HG03439 (cell line): ENCODE measurements around the gene SPAG8.

ENCODE experiments used
- ATAC-seq: cut with Tn5 transposase; IDR thresholded peaks from one replicate; pipeline ENCODE4 v1.9.1; 2021; ENCODE audit warnings: mild to moderate bottlenecking, moderate library complexity; ENCODE audit not compliant: unreplicated experiment

Gene SPAG8

DNA sequence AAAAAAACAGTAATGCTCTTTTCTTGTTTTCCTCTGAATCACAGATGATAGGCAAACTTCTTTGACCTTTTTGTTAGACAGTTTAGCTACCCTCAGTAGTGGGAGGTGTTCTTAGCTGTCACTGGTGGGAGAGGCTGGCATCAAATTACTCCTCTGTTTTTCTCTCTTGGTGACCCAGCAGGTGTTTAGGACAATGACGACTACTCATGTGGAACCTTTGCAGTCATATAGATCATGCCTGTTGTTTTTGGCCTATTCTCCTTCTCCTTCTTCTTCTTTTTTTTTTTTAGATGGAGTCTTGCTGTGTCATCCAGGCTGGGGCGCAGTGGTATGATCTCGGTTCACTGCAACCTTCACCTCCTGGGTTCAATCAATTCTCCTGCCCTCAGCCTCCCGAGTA, 36.0 kb downstream of the SPAG8 start:
- no peak for ATAC-seq

DNA sequence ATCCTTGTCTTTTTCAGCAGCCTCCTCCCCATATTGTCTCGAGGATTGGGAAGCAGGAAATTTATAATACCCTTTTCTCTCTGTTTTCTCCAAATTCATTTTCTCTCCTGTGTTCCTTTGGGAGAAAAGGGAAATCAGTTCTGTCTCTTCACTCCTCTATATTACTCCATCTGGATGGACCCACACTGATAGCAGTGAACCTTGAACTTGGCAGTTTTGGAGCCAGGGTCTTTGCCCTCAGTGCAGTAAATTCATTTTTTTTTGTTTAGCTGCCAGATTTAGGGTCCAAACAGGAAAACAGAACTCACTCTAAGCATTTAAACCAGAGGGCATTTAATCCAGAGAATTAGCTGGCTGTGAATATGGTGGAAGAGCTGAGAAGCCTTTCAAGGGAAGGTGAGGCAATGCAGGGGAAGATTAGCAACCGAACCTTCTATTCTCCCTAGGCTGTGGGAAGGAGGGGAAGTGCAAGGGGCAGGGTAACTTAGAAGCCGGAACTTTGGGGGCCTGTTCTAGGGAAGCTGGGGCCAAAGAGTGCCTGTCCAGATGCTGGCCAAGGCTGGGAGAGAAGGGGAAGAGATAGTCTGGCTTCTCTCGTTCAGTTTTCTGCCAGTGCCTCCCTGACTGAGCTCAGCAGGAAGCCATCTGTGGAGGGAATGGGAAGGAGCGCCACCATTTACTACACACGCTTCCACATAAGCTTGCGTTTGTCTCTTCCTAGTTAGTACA, 37.0 kb downstream of the SPAG8 start:
- no peak for ATAC-seq

DNA sequence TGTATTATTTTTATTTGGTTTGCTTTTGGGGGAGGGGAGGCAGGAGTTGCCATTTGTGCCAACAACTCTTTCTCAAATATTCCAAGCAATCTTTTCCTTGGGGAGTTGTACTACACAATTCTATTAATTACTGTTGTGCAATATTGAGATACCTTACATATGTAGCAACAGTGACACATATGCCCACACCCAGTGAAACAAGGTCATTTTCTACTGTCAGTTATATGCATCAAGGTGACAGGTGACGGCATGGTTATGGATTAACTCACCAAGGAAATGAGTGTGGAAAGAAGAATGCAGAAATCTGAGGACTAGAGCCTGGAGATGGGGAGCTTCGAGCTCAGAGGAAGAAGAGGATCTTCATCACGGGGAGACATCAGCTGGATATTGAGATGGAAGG, 40.1 kb downstream of the SPAG8 start:
- ATAC-seq: no peak

DNA sequence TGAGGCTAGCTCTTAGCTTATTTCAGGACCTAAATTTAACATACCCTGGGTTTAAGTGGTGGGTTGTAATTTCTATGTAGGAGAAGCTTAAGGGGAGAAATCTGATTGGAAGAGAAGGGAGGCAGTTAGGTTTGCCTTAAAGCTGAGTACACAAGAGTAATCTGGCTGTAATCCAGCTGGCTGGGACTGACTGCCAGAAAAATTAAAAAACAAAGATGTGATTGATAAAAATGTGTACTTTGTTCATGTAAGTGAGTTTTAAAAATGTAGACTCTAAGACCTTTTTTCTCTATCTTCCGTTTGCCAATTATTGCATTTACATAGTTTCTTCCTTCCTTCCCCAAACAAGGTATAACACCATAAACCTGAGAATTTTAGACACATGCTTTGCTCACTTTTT, 40.5 kb downstream of the SPAG8 start:
- no peak for ATAC-seq

DNA sequence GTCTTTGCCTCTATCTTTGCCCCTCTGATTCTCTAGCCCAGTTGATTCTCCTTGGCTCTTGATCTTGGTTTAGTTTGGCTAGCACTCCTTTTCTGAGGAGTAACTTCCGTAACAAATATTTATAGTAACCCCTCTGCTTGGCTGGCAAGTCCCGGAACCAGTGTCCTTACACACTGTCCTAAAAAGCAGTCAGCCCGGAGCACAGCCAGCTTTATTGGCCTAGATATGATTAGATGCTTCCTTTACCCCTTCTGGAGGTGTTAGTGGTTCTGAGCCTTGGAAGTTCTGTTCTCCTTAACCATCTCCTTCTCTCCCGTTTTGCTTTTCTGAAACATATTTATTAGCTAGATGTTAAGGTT, 41.0 kb downstream of the SPAG8 start:
- no peak for ATAC-seq

DNA sequence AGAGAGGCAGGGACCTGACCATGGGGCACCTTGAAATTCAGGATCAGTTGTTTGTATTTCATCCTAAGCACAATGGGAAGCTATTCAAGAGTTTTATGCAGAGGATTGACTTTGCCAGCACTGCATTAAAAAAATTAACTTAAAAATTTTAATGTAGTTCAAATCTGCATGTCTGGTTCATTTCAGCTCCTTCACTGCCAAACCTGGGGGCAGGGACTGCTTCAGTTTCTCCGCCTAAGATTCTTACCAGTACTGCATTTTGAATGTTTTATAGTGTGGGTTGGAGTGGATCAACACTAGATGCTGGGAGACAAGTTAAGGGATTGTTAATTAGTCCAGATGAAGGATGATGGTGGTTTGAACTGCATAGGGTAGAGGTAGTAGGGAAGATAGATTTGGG, 42.3 kb downstream of the SPAG8 start:
- ATAC-seq: no peak

DNA sequence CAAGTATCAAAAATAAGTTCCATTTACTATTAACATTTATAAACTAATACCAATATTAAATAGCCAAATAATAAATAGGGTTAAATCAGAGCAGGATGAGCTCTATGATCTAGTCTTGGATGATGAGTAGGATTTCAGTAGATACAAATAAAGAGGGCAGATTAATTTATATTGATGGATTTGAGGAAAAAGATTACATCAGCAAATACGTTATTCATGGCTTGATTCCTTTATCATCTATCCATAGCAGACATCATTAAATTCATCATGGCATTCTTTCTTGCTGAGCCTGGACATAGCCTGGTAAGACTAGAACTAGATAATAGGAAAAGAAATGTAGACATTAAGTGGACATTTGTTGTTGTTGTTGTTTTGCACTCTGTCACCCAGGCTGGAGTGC, 44.6 kb downstream of the SPAG8 start:
- ATAC-seq: no peak

DNA sequence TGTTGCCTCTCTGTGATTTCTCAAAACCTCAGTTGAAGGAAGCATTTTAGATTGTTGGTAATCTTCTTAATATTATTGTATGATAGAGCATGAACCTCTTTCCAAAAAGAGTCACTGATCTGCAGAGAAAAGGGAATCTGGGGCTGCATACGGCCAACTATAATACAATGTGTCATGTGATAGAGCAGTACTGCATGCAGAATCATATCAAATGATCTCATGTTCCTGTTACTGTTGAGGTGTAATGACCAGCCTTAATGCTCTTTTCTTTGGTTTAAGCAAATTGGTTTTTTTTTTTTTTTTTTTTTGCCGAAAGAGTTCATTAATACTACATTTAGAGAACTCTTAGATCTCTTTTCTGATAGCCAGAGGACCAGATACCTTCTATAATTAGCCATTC, 45.1 kb downstream of the SPAG8 start:
- ATAC-seq: no peak

DNA sequence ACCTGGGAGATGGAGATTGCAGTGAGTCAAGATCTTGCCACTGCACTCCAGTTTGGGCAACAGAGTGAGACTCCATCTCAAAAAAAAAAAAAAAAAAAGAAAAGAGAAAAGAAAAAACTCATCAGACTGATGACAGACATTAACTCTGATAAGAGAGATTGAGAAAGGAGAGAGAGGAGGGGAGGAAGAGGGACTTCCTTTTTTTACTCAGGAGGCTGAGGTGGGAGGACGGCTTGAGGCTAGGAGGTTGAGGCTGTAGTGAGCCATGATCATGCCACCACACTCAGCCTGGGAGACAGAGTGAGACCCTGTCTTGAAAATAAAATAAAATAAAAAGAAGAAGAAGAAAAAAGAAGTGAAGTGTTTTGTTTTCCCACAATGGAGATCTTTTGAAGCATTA, 48.3 kb downstream of the SPAG8 start:
- no peak for ATAC-seq

DNA sequence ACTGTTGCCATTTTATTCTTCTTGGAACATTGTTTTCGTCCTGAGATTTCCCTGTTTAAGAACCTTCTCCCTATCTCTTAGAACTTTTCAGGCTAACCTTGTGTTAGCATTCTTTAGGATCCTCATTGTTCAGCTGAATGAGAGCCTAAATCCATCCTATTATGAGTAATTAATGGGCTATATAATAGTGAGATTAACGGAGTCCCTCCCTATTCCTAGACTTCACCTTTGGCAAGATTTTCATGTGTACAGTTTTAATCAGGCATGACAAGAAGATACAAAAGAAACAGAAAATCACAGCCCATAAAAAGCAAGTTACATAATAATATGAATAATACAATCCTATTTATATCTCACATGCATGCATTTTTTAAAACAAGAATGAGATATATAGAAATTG, 48.9 kb downstream of the SPAG8 start:
- no peak for ATAC-seq

DNA sequence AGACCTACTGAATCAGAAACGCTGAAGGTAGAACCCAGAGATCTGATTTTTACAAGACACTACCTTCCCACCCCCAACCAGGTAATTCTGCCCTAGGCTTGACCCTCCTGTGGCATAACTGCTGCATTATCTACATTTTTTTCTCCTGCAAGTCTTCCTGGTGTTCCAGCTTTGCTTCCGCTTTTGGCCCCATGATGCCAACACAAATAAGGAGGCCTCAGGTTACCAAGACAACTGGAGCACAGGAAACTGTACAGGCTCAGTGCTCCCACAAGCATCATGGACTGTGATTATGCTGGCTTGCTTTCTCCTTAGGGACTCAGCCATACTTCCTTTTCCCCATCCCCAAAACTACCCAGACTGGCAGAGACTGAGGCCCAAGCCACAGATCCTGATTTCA, 51.4 kb downstream of the SPAG8 start:
- ATAC-seq: no peak

DNA sequence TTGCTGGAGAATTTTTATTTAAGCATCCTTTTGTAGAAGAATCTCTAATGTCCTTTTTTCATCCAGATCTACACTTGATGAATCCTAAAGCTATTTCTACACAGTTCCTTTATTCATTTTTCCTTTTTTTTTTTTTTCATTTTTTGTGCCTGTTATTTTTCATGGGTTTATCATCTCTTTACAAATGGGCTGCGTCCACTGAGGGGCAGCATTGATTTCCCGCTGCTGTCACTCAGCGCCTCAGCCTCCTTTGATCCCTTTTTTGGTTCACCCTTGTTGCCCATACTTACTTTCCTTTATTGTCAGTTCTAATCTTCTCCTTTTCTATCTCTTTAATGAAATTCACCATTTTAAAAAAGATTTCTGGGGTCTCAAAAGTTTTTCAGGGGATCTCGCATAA, 52.3 kb downstream of the SPAG8 start:
- no peak for ATAC-seq
